Inflammatory macrophage (primary cell): ENCODE data around the gene RTL10.

Source experiments
- DNase-seq, 2 donors: peaks; one replicate each; pipeline ENCODE4 v3.0.0-alpha.2; 2020 to 2022

The RTL10 gene

DNA sequence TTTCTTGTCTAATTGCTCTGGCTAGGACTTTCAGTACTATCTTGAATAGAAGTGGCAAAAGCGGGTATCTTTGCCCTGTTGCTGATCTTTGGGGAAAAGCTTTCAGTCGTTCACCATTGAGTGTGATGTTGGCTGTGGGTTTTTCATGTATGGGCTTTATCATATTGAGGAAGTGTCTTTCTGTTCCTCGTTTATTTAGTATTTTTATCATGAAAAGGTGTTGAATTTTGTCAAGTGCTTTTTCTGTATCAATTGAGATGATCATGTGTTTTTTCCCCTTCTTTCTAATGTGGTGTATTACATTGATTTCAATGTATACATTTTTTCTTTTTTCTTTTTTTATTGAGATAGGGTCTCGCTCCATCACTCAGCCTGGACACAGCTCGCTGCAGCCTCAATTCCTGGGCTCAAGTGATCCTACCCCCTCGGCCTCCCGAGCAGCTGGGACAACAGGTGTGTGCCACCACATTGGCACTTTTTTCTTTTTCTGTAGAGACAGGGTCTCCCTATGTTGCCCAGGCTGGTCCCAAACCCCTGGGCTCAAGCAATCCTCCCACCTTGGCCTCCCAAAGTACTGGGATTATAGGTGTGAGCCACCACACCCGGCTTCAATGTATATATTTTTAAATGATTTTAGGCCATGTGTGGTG lies 5.3 kb upstream of the RTL10 start:
- DNase-seq, result no peak

DNA sequence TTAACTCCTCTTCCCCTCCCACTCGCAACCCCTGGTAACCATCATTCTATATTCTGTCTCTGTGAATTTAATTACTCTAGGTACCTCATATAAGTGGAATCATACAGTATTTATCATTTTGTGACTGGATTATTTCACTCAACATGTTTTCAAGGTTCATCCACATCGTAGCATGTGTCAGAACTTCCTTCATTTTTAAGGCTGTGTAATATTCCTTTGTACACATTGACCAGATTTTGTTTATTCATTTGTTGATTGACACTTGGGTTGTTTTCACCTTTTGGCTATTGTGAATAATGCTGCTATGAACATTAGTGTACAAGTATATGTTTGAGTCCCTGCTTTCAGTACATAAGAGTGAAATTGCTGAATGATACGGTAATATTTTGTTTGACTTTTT lies 2.7 kb upstream of the RTL10 start:
- no peak for DNase-seq

DNA sequence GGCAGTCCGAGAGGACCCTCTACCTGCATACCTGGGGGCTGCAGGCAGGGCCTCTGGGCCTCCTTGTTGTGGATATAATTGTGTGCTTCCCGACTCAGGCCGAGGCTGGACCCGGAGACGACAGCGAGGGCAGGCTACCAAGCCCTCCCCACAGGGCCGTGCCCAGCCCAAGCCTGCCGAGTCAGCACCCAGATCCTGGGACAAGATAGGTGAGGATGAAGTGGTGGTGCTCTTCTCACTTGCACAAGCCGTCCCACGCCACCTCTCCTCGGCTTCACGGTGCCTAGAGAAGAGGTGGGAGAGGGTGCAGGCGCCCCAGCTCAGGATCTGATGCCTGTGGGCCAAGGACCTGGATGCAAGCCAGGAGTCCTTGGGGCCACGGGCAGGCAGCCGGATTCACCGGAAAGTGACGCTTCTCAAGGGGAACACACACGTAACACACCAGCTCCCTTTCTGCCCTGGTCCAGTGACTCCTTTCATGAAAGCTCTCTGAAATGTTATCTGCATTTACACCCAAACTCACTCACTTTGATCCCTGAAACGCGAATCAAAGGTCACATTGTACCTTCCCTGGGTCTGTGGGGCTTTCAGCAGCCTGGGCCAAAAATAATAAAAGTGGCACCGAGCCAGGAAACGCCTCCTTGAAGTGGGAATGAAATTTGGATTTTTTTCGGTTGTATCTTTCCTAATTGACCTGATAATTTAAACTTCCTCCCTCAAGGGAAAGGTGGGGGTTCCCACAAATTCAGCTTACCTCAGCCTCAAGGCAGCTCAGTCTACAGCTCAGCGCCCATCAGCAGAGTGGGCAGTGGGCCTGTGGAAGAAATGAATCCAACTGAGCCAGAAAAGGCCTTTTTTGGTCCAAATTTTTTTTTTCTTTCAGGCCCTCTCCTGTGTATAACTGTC lies 1.1 kb upstream of the RTL10 start:
- DNase-seq, result peak; percentile 38 to 40

DNA sequence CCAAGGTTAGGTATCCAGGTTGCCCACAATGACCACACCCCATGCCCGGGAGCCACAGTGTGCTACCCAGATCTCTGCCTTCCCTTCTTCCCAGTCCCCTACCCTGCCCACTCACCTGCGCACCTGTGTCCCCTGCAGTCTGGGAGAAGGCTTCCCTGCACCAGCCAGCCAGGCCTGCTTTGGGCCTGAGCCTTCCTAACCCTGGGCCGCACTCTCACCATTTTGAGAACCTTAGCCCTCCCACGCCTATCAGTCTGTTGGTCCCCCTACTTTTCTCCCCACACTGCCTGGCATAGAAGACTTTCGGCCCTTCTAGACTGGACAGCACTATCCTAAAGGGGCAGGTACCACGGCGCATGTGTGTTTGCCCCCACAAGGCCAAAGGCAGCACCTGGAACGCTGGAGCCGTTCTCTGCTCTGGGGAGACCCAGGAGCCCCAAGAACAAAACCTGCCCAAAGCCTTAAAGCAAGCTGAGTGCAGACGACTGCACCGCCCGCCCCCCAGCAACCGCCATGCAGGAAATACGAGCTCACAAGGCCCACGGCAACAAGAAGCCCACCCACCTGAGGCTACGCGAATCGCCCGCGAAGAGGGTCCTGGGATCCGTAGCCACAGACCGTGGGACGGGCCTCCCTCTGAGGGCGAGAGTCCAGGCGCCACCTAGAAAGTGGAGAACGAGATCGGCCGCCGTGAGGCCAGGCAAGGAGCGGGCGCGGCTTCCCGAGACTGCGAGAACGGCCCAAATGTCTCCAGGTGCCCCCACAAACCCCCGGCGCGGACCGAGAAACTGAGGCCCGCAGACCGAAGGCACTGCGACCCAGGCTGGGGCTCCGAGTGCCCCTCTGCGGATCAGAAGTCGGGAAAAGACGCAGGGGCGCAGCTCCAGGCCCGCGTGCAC lies 546 bp downstream of the RTL10 start:
- DNase-seq, result no peak

DNA sequence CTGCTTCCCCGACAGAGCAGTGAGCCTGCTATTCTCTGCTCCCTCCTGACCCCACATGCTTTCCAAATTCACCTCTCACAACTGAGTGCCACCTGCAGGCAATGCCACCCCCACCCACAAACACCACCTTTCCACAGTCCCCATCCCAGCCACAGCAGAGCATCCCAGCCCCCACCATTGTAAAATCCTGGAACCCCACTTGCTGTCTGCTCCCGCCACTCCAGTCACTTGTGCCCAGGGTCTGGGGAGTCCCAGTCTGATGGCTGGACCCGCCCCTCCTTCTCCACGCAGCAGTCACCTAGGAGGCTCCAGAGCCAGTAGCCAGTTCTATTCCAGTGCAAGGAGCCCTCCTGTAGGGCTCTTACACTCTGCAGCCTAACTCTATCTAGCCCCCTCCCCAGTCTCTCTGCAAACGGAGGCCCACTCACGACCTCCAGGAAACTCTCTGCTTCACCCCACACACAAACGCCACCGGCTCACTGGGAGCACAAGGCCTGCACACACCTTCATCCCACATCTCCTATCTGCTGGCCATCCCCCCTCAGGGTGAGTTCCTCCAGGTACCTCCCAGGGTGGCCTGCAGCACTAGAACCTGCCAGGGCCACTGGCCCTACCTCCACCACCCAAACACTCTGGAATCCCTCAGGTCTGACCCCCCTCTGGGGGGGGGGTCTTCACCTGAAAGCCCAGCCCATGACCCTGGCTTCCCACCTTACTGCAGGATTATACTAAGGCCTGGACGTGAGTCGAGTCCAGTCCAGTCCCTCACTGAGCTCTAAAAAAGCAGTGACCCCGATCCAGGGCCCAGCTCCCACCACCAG lies 1.4 kb downstream of the RTL10 start:
- DNase-seq, result no peak

DNA sequence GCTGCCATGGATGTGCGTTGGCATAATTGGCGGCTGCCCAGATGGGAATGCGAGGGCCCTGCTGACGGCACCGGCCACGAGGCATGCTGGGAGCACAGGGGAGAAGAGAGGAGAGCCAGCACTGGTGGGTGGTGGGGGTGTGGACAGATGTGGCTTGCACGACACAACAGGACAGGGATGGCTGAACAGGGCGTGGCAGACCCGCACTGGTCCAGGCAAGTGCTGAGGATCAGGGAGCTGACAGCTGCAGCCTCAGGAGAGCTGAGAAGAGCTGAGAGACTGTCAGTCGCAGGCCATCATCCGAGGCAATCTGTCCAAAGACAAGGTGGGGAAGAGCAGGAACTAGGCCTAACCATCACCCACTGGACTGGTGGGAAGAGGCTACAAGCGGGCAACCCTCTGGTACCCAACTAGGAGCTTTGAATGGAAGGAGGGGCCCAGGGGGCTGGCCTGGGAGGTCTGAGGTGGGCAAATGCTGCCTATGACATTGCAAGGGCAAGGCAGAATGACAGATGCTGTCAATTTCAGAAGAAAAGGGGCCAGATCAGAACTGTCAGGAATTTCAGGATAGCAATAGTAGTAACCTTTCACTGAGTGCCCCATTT lies 2.4 kb downstream of the RTL10 start:
- no peak for DNase-seq

DNA sequence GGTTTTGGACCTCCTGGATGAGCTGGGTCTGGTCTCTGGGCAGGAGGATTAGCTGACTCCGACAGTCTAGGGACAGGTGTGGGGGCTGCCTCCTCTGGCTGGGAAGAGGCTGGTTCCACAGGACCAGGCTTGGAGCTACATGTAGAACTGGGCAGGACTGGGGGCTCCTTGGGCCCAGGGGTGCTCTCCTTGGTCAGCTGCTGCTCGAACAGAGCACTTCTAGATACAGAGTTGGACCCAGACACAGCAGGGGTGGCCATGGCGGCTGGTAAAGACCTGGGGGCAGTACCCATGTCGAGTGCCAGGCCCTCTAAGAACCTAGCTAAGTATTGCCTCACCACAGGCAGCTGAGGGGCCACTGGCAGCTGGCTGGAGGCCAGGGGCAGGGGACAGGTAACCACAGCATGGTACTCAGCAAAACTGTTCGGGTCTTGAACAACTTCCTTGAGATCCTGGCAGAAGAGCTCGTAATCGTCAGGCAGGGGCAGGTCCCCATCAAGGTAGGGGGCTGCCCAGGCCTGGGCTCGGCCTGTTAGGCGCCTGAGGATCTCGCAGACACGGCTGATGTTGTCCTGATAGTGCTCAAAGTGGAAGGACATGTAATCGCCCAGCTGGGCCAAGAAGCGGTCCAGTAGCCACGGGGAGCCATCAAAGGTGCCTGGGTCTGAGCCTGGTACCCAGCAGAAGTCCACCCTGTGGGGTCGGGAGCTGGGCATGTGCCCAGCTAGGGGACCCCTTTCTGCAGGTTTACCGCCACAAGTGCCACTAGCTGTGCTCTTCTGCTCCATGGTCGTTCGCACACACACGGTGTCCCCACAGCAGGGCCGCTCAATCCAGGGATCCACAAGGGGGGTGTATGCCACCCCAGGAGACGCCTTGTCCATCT lies 3.1 kb downstream of the RTL10 start:
- DNase-seq, result no peak

DNA sequence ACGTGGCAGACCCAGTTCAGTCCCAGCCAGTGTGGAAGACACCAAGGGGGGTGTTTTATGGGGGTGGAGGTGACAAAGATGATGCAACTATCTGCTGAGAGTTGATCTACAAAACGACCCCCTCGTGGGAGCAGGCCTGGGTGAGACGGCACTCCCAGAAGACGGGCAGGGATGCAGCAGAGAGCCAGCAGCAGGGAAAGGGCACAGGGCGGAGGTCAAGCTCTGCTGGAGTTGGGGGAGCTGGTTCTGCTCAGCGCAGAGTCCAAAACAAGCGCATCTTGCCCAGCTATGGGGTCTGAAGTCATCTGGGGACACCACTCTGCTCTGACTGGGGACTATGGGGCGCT lies 3.9 kb downstream of the RTL10 start:
- DNase-seq, result no peak

DNA sequence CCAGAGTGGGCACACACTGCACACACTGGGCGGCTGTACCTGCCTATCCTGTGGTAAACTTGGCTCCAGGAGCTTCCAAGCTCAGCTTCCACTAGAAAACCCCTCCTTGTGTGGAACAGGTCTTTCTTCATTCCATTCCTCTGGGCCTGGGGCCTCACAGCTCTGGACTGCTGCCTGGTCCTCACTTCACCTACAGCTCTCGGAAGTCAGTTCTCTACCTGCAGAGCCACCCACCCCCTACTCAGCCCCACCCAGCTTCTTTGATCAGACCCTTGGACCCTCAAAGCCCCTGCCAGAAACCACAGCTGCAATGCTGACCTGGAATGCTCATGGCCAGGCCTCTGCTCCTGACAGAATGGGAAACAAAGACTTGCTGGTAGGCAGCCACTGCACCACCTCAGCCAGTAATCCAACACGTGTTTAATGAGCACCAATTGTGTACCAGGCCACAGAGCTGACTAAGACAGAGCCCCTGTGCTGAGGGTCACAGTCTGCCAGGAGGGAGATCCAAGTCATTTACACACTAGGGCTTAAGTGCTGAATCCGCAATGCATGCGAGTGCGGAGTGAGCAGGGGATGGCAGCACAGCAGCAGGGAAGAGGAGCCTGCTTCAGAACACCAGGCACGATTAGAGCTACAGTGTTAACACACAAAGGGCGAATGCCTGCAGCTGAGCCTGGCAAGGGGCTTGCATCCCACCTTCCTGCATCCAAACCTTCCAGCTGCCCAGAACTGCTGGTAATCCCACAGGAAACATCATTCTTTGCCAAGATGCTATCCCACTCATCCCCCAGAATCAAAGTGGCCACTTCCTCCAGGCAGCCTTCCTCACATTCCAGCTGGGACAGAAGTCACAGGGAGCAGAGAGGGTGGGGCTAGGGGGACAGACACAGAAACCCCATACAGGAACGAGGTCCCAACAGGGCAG lies 4.6 kb downstream of the RTL10 start:
- no peak for DNase-seq

DNA sequence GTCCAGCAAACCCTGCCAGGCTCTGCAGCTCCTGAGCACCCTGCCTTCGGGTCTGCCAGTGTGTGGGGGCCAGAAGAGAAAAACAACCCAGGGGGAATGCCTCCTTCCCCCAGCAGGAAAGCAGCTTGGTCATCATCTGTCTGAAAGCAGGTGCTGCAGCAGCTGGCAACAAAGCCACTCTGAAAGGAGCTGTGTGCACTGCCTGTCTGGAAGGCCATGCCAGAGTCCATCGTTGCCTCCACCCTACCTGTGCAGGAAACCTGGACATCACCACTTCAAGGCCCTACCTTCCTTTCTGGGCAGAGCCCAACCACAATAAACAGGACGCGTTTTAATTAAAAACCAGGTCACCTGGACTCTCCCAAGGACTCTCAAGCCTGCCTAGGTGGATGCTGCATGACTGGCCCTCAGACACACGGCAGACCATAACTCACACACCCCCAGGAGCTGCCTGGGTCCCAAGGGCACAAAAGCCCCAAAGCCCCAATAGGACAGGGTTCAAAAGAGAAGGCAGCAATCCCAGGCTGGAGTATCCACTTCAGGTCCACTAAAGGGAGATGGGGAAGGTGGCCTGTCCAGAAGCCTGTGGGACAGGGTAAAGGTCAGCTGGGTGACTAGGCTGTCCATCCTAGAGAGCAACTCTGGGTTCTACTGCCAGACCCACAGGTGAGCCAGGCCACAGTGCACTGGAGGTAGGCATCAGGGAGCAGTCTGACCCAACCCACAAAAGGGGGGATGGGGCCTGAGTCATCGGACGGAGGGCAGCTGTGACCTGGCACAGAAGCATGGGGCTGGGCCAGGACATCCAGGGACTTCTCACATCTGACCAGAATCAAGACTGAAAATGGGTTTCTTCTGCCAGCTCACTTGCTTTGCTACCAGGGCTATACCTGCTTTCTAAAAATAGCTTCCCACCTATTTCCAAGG lies 6.1 kb downstream of the RTL10 start:
- no peak for DNase-seq

DNA sequence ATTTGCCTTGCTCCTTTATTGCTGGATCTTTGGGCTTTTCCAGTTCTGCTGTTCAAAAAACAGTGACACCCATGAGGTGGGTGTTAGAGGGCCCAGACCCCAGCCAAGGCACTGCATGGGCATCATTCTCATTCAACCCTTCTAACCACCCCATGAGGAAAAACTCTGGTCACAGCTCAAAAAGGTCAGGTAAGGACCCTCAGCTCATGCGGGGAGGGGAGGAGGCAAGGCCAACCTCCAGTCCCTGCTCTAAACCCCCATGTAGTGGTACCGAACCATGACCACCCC lies 7.4 kb downstream of the RTL10 start:
- no peak for DNase-seq

DNA sequence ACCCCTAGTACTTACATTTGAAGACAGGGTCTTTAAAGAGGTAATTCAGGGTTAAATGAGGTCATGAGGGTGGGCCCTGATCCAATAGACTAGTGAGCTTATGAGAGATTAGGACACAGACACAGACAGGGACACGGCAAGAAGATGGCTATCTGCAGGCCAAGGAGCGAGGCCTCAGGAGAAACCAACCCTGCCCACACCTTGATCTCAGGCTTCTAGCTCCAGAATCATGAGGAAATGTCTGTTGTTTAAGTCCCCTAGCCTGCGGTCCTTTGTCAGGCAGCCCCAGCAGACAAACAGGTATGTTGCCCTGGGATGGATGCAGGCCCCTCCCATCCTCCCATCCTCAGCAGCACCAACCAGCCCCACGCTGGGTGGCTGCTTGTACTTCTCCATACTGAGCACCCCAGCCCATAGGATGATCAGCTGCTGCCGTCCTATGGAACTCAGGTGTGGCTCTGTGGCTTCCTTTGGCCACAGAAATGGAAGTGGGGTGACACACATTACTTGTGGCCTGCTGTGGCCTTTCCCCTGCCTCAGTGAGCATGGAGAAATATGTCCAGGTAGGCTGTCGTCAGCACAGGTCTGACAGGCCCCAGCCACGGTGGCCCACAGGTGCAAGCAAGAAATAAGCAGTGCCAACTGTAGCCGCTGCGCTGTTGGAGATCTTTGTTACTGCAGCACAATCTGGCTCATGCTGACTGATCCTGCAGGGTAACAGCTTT lies 7.9 kb downstream of the RTL10 start:
- no peak for DNase-seq

DNA sequence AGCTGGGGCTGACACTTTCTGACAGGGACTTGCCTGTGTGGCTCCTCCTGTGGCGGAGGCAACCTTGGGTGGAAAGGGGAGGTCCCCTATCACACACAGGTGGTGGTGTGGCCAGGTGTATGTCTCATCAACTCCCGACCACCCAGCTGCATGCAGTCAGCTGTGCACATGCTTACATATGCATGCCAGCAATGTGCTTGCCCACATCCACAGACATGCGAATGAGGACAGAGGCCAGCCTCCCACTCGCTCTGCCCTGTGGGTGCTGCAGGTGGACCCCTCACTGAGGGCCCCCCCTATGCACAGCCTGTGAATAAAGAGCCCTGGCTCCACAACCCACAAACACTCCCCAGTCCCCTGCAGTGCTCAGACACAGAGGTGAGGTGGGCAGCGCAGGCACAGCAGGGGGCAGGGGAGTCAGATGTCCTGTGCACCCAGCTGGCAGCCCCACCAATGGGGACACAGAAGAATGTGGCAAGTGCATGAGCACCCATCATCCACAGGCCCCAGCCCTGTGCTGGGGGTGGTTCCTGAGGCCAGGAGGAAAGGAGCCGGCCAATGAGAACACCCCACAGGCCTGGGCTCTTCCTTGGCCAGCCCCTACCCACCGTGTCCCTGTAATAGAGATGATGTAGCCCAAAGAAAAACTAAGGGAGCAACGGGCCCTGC lies 9.5 kb downstream of the RTL10 start:
- no peak for DNase-seq

DNA sequence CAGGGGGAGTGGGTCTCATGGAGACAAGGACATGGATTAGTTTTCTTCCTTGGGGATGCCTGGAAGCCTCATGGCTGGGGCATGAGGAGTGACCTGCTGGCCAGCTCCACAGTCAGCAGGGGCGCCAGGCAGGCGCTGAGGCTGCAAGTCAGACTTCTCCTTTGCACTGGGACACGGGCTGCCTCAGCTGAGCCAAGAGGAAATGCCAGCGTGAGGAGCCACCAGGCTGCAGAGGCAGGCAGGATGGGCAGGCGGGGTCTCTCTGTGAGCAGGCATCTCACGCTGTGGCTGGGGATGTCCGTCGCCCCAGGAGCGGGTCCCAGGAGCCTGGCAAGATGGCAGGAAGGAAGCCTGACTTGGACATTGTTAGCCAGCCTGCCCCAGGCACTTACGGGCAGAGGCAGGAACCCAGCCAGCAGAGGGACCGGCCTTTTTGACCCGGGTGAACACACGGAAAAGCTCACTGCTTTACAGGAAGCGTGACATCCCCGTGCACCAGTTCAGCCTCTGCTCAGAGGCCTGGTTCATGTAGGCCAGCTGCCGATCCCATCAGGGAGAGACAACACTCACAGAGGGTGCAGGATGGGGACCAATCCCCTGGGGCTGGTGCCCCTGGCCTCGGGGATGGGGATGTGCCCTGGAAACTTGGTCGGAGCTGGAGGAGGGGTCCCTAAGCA lies 10.2 kb downstream of the RTL10 start:
- DNase-seq, result peak; percentile 77 to 85

DNA sequence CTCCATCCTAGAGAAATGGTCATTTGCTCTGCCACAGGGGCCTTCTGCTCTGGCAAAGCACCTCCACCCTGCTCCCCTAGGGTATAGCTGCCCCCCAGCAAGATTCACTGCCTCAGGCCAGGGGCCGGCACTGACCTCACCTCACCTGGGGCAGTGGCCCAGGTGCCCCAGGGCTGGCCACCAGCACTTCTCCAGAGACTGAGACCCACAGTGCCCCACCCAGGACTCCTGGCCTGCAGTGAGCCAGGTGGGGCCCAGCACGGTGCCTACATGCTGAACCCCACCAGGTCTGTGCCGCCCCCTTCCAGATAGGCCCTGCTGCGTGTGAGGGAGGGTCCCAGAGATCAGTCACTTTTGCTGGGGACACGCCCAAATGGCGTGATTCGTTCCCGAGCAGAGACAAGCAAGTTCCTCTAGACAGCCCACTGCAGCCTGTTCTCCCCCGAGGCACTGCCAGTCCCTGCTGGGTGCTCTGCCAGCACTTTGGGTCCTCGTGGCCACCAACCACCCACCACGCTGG lies 10.8 kb downstream of the RTL10 start:
- peak in 1 of 2 donors; percentile 16 for DNase-seq

DNA sequence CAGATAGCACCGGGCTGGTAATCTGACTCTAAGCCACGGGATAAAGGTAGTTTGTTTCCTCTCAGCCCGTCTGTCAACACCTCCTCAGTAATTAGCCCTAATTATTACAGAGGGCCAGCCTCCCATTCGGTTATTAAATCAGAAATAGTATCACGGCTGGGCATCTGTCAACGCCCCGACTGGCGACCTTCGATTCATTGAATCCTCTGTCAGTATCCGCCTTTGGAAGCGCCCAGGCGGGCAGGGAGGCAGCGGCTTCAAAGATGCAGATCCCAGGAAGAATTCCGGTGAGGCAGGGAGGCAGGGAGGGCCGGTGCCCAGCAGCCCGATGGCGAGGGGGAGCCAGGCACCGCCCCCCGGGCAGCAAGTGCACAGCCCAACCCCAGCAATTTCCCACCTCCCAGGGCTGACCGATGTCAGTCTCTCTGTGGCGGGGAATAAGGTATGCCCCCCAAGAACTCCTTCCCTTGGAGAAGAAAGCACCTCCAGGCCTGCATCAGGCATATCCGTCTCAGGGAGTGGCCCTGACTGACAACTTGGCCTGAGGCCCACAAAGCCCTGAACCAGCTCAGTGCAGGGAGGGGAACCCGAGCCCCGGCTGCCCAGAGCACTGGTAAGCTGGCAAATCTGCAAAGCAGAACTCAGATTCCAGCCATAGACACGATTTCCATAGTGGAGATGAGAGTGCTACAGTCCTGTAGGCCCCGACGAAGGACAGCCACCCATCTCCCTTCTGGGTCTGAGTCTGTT lies 11.4 kb downstream of the RTL10 start:
- no peak for DNase-seq
